Measurements from ENCODE around the gene HS3ST6. TPM values are rescaled to one million over a fixed set of nuclear protein-coding genes. Genes with fewer than 3 reads are reported as not detected.

Gene HS3ST6
- total RNA-seq, 1 experiment from 2014 or later, result not detected

GRCh38 chr16:1929578-1930337 is 11.5 kb upstream of the HS3ST6 start:
- intact Hi-C loops (cut with micrococcal nuclease), result no loop called here
- Histone ChIP-seq H3K4me1 (ENCODE audit: control insufficient read depth in 1 of 2, insufficient read depth in 2 of 2, low read length in 2 of 2) (peaks cover 12 to 21% of the 10 kb centered on the region in 2 experiments), H3K27ac (ENCODE audit: low read depth, low read length) (peak overlapping the region; percentile 68; the same call in 1 of the 2 replicates), H3K9ac (ENCODE audit: low read length) (peak overlapping the region; percentile 64), H3K4me3 (replicated peaks in 1 of 2; ENCODE audit: low read depth in 1 of 2, low read length in 2 of 2) (peak overlapping the region; percentile 42 to 56), H3K4me2 (ENCODE audit: low read length) (peak overlapping the region; percentile 86), H3K9me3 (ENCODE audit: control insufficient read depth in 1 of 2, insufficient read depth in 1 of 2, low read depth in 1 of 2, low read length in 2 of 2) (no peaks in the 10 kb centered on the region), H2AFZ (ENCODE audit: low read depth, low read length, poor library complexity, severe bottlenecking) (peak overlapping the region; percentile 54), H3K36me3 (ENCODE audit: control insufficient read depth in 1 of 2, insufficient read depth in 2 of 2, low read length in 2 of 2) (no peaks in the 10 kb centered on the region), H4K20me1 (ENCODE audit: insufficient read depth) (no peaks in the 10 kb centered on the region), H3K79me2 (ENCODE audit: insufficient read depth, low read length) (no peaks in the 10 kb centered on the region), H3K27me3 (ENCODE audit: insufficient read depth, low read length) (no peaks in the 10 kb centered on the region), H3K9me2 (ENCODE audit: insufficient read depth) (no peaks in the 10 kb centered on the region)
- ChIA-PET CTCF (interaction anchor here (0.8 to 1.2 kb wide), 4 partner anchors 20 to 66 kb away, joined by 3 to 5 read pairs (median 3); no protein-coding TSS in a partner anchor), POLR2A (interaction anchor here (0.7 kb wide), 2 partner anchors 16 to 35 kb away, joined by 3 to 4 read pairs; partner anchors contain the start of gene RPS2), RAD21 (ENCODE audit: low non-redundant PET in 1 of 2, low total read pairs in 2 of 2, uncharacterized antibody in 2 of 2, unreplicated experiment in 2 of 2) (interaction anchor here in 1 of 2 experiments (0.8 kb wide), 1 partner anchor 66 kb away, joined by 4 read pairs; no protein-coding TSS in a partner anchor)
- ATAC-seq (peak; percentile 88), DNase-seq (ENCODE audit: low read depth, low spot score) (no peak)
- BruUV-seq (replicated peaks), result no TSS peak
- peak; percentile 65; the same call in 1 of the 2 replicates for TF ChIP-seq ZFX (IDR thresholded peaks at IDR 0.05)
- no peak for TF ChIP-seq JUND (IDR thresholded peaks at IDR 0.05)
- TF ChIP-seq TCF7L2 (IDR thresholded peaks at IDR 0.05; ENCODE audit: borderline replicate concordance, extremely low read depth, insufficient read depth, insufficient read length), result peak; percentile 32
- TF ChIP-seq, protein P1, sequence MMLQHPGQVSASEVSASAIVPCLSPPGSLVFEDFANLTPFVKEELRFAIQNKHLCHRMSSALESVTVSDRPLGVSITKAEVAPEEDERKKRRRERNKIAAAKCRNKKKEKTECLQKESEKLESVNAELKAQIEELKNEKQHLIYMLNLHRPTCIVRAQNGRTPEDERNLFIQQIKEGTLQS (IDR thresholded peaks at IDR 0.05), result no peak
- TF ChIP-seq, protein P2, sequence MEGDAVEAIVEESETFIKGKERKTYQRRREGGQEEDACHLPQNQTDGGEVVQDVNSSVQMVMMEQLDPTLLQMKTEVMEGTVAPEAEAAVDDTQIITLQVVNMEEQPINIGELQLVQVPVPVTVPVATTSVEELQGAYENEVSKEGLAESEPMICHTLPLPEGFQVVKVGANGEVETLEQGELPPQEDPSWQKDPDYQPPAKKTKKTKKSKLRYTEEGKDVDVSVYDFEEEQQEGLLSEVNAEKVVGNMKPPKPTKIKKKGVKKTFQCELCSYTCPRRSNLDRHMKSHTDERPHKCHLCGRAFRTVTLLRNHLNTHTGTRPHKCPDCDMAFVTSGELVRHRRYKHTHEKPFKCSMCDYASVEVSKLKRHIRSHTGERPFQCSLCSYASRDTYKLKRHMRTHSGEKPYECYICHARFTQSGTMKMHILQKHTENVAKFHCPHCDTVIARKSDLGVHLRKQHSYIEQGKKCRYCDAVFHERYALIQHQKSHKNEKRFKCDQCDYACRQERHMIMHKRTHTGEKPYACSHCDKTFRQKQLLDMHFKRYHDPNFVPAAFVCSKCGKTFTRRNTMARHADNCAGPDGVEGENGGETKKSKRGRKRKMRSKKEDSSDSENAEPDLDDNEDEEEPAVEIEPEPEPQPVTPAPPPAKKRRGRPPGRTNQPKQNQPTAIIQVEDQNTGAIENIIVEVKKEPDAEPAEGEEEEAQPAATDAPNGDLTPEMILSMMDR (IDR thresholded peaks at IDR 0.05 in 2 of 3, conservative IDR thresholded peaks at IDR 0.05 in 1 of 3; ENCODE audit: borderline replicate concordance in 1 of 3, insufficient read depth in 1 of 3, low read depth in 2 of 3, low read length in 2 of 3), result peak; percentile 78 to 92 (median 82)
- TF ChIP-seq ELF1 (IDR thresholded peaks at IDR 0.05; ENCODE audit: borderline replicate concordance, low read depth), result no peak
- TF ChIP-seq YY1 (IDR thresholded peaks at IDR 0.05; ENCODE audit: extremely low read depth, insufficient replicate concordance, low read depth, low read length), result peak; percentile 28
- TF ChIP-seq SIN3A (IDR thresholded peaks at IDR 0.05; ENCODE audit: low read depth), result no peak
- no peak for TF ChIP-seq REST (IDR thresholded peaks at IDR 0.05; ENCODE audit: low read depth)
- peak; percentile 38 for TF ChIP-seq POLR2A (IDR thresholded peaks at IDR 0.05; ENCODE audit: borderline replicate concordance, extremely low read depth, insufficient read depth, insufficient read length)
- TF ChIP-seq POLR2AphosphoS5 (IDR thresholded peaks at IDR 0.05; ENCODE audit: low read depth, low read length), result peak; percentile 82
- no peak for TF ChIP-seq CEBPB (IDR thresholded peaks at IDR 0.05; ENCODE audit: low read depth)
- peak; percentile 99 for TF ChIP-seq MAX (IDR thresholded peaks at IDR 0.05)
- peak; percentile 82 for TF ChIP-seq RAD21 (IDR thresholded peaks at IDR 0.05; ENCODE audit: low read depth)
- no peak for TF ChIP-seq ZNF274 (IDR thresholded peaks at IDR 0.05; ENCODE audit: low read depth, low read length)
- TF ChIP-seq EGR1 (IDR thresholded peaks at IDR 0.05; ENCODE audit: low read depth), result peak; percentile 35; the same call in 1 of the 2 replicates
- peak; percentile 98 for TF ChIP-seq CBX3 (IDR thresholded peaks at IDR 0.05; ENCODE audit: low read depth)
- TF ChIP-seq FOSL1 (IDR thresholded peaks at IDR 0.05; ENCODE audit: low read depth), result no peak
